D721Med (cell line): ENCODE data around the gene ACTG1.
A peak's percentile ranks its signal among the peaks of the same experiment; 100 is the strongest.

ENCODE experiments used
- DNase-seq: peaks from one replicate; pipeline ENCODE4 v3.0.0; 2011; ENCODE audit warnings: low spot score; ENCODE audit not compliant: insufficient read length
- FAIRE-seq: peaks from 2 replicates; lab custom pipeline; 2011; peaks lifted over from hg19 to GRCh38; lab: Jason Lieb, UNC
- CTCF ChIP-seq: IDR thresholded peaks from 2 replicates; pipeline ENCODE4 v1.5.1; 2012; ENCODE audit warnings: mild to moderate bottlenecking, control low read depth; ENCODE audit not compliant: insufficient read depth; ENCODE audit errors: missing control alignments

The ACTG1 gene

GRCh38 chr17:81487487-81488275 lies 24.9 kb downstream of the ACTG1 start:
- TF ChIP-seq CTCF: no peak
- FAIRE-seq: no peak
- peak; percentile 97 for DNase-seq

- TF ChIP-seq CTCF: no peak
- DNase-seq: no peak
- no peak for FAIRE-seq
Measured at GRCh38 chr17:81487089-81487486, 25.5 kb downstream of the ACTG1 start.

GRCh38 chr17:81486199-81486810 lies 26.3 kb downstream of the ACTG1 start:
- FAIRE-seq (no peak), DNase-seq (no peak)
- TF ChIP-seq CTCF: no peak

GRCh38 chr17:81484195-81484979 lies 28.2 kb downstream of the ACTG1 start:
- no peak for FAIRE-seq
- peak; percentile 98 for TF ChIP-seq CTCF

GRCh38 chr17:81483862-81484194 lies 28.8 kb downstream of the ACTG1 start:
- no peak for DNase-seq
- TF ChIP-seq CTCF: no peak
- no peak for FAIRE-seq

More at GRCh38 chr17:81484195-81484979, 28.2 kb downstream of the ACTG1 start:
- DNase-seq: peak; percentile 66

- DNase-seq: no peak
- TF ChIP-seq CTCF: no peak
- FAIRE-seq: no peak
Measured at GRCh38 chr17:81483085-81483861, 29.3 kb downstream of the ACTG1 start.
